Activated CD4-positive, CD25-positive, alpha-beta regulatory T cell (primary cell): Measurements from ENCODE around the gene NANP.

ENCODE experiments used
- DNase-seq, 4 experiments: peaks; one replicate each; lab custom pipeline; 2025; lab: John Stamatoyannopoulos, UW

The NANP gene

DNA sequence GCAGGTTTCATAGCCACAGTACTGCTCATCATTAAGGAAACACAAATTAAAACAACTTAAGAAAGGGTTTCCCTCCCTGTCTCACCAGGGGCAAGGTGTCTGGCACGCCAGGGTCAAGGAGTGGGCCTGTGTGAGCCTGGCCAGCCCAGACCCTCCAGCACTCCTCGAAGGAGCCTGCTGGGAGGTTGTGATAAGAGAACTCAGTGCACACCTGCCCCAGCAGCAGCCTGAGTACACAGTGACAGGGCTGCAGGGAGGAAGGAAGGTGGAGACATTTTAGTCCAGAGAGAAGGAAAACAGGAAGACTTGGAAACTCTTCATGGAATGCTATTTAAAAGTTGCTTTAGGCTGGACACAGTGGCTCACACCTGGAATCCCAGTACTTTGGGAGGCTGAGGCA is 52.6 kb downstream of the NANP start:
- no peak for DNase-seq

DNA sequence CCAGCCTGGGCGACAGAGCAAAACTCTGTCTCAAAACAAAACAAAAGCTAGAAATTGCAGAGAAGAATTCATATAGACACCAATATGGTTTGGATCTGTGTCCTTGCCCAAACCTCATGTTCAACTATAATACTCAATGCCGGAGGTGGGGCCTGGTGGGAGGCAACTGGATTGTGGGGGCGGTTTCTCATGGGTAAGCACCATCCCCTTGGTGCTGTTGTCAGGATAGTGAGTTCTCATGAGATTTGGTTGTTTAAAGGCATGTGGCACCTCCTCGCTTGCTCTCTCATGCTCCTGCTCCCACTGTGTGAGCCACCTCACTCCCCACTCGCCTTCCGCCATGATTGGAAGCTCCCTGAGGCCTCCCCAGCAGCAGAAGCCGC is 53.7 kb downstream of the NANP start:
- DNase-seq = no peak

DNA sequence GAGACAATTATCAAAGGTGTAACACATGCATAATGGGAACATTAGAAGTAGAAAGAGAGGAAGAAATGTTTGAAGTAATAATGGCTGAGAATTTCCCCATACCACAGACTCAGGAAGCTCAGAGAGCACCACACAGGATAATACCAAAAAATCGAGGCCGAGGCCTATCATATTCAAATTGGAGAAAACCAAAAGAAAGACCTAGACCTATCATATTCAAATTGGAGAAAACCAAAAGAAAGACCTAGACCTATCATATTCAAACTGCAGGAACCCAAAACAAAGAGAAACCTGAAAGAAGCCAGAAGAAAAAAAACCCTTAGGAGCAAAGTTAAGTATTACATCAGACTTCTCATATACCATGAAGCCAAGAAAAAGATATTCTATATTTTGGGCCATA is 56.5 kb downstream of the NANP start:
- DNase-seq = no peak

DNA sequence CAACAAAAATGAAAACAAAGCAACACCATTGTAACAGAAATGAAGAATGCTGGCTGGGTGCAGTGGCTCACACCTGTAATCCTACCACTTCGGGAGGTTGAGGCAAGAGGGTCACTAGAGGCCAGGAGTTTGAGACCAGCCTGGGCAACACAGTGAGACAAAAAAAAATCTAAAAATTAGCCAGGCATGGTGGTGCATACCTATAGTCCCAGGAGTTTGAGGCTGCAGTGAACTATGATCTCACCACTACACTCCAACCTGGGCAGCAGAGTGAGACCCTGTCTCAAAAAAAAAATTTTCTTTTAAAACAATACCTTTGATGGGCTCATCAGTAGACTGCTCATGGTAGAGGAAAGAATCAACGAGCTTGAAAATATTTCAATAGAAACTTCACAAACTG is 57.0 kb downstream of the NANP start:
- DNase-seq = no peak

DNA sequence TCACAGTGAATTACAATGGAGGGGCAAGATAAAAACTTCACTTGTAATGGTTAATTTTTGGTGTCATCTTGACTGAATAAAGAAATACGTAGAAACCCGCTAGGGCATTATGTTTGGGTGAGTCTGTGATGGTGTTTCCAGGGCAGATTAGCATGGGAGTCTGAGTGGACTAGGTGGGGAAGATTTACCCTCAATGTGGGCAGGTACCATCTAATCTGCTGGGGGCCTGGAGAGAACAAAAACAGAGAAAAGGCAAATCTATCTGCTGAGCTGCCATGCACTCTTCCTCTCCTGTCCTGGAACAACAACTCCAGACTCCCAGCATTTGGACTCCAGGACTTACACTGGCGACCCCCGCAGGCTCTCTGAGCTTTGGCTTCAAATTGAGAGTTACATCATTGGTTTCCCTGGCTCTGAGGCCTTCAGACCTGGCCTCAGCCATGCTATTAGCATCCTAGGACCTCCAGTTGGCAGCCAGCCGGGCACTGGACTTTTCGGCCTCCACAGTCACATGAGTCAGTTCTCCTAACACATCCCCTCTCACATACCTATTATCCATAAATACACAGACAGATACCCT is 58.1 kb downstream of the NANP start:
- DNase-seq = no peak

DNA sequence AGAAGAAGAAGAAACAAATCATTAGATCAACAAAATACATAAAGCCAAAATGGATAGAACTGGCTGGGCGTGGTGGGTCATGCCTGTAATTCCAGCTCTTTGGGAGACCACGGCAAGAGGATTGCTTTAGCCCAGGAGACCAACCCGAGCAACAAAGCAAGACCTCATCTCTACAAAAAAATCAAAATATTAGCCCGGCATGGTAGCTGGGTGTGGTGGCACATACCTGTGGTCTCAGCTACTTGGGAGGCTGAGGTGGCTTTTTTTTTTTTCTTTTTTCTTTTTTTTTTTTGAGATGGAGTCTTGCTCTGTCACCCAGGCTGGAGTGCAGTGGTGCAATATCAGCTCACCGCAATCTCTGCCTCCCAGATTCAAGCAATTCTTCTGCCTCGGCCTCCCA is 59.9 kb downstream of the NANP start:
- no peak for DNase-seq

DNA sequence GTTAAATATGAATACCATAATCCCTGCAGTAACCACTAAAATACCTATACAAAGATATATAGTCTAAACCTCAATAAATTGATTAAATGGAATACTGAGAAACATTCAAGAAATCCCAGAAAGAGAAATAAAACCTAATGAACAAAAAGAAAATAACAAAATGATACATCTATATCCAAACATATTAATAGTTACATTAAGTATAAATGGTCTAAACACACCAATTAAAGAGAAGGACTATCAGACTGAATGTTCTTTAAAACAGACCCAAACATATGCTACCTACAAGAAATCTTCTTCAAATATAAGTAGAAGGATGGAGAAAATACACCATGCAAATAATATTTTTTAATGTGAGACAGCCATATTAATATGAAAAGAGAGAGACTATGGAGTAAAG is 60.5 kb downstream of the NANP start:
- no peak for DNase-seq
